Osteoblast (primary cell): ENCODE measurements around the gene CD44. TPM values are rescaled to one million over a fixed set of nuclear protein-coding genes. Genes with fewer than 3 reads are reported as not detected.
A peak's percentile ranks its signal among the peaks of the same experiment; 100 is the strongest.

ENCODE experiments used
- DNase-seq: peaks from one replicate; pipeline ENCODE4 v3.0.0; 2011; ENCODE audit warnings: low spot score, mixed read lengths; ENCODE audit not compliant: insufficient read length; ENCODE audit errors: missing footprints
- H2AFZ ChIP-seq: 2 replicates; pipeline ENCODE4 v1.6.0; 2011; ENCODE audit warnings: mild to moderate bottlenecking, low read length
- H3K27ac ChIP-seq: 2 replicates; pipeline ENCODE4 v1.5.1; 2011; ENCODE audit warnings: mild to moderate bottlenecking, low read depth, low read length, moderate library complexity
- H3K27me3 ChIP-seq: 2 replicates; pipeline ENCODE4 v1.6.0; 2012; ENCODE audit warnings: mild to moderate bottlenecking, control low read depth, inconsistent platforms, low read length, moderate library complexity; ENCODE audit not compliant: insufficient read depth
- H3K36me3 ChIP-seq: 2 replicates; pipeline ENCODE4 v1.5.1; 2011; ENCODE audit warnings: mild to moderate bottlenecking, low read length, control low read depth, moderate library complexity; ENCODE audit not compliant: insufficient read depth
- H3K4me1 ChIP-seq: 2 replicates; pipeline ENCODE4 v1.5.1; 2011; ENCODE audit warnings: mild to moderate bottlenecking, low read length, control low read depth, moderate library complexity; ENCODE audit not compliant: insufficient read depth
- H3K4me2 ChIP-seq: 2 replicates; pipeline ENCODE4 v1.6.0; 2011; ENCODE audit warnings: mild to moderate bottlenecking, low read length; ENCODE audit not compliant: insufficient read depth
- H3K4me3 ChIP-seq: fragments of 200-600 bp; sonication (generic); 3 replicates; pipeline ENCODE4 v1.5.1; 2012; ENCODE audit warnings: mild to moderate bottlenecking, low read length, inconsistent platforms; ENCODE audit not compliant: insufficient read depth
- H3K79me2 ChIP-seq: 2 replicates; pipeline ENCODE4 v1.6.0; 2012; ENCODE audit warnings: mild to moderate bottlenecking, low read length, control low read depth, inconsistent platforms; ENCODE audit not compliant: insufficient read depth
- H3K9me3 ChIP-seq: 2 replicates; pipeline ENCODE4 v1.5.1; 2011; ENCODE audit warnings: low read depth, low read length, control low read depth
- H4K20me1 ChIP-seq: 2 replicates; pipeline ENCODE4 v1.6.0; 2012; ENCODE audit warnings: mild to moderate bottlenecking, low read length, control low read depth; ENCODE audit not compliant: insufficient read depth
- CTCF ChIP-seq: IDR thresholded peaks from 2 replicates; pipeline ENCODE4 v1.5.1; 2011; ENCODE audit warnings: mild to moderate bottlenecking, low read depth, low read length, moderate library complexity; ENCODE audit errors: extremely low read depth
- total RNA-seq: library from RNA; depleted of rRNA; stranded (reverse); fragments of >200 nt; gene quantifications from 2 replicates; pipeline ENCODE4 v1.2.3, GENCODE V29; 2012

Gene CD44
- total RNA-seq, 1 donor: 238 TPM

- peaks cover 10% of the 10 kb centered on the region for H3K4me1 ChIP-seq
- no peak overlapping the region for H3K27ac ChIP-seq
- H3K27me3 ChIP-seq: no peaks in the 10 kb centered on the region
- no peaks in the 10 kb centered on the region for H3K79me2 ChIP-seq
- H3K4me2 ChIP-seq: no peak overlapping the region
- no peak overlapping the region for H3K4me3 ChIP-seq
- no peaks in the 10 kb centered on the region for H4K20me1 ChIP-seq
- no peaks in the 10 kb centered on the region for H3K36me3 ChIP-seq
- no peak overlapping the region for H2AFZ ChIP-seq
- no peaks in the 10 kb centered on the region for H3K9me3 ChIP-seq
- TF ChIP-seq CTCF: no peak
- DNase-seq: no peak
These were observed 102.6 kb downstream of the CD44 start for GRCh38 chr11:35241531-35241930.

- Histone ChIP-seq H3K4me3 (no peak overlapping the region), H3K79me2 (no peaks in the 10 kb centered on the region), H4K20me1 (no peaks in the 10 kb centered on the region), H2AFZ (no peak overlapping the region), H3K36me3 (no peaks in the 10 kb centered on the region), H3K27ac (peak overlapping the region; percentile 59), H3K27me3 (no peaks in the 10 kb centered on the region), H3K4me1 (peaks cover 8% of the 10 kb centered on the region), H3K4me2 (no peak overlapping the region), H3K9me3 (no peaks in the 10 kb centered on the region)
- no peak for TF ChIP-seq CTCF
- DNase-seq: no peak
These were observed 103.7 kb downstream of the CD44 start for GRCh38 chr11:35242412-35243242.

- Histone ChIP-seq H3K27me3 (no peaks in the 10 kb centered on the region), H3K4me1 (peaks cover 8% of the 10 kb centered on the region), H3K79me2 (no peaks in the 10 kb centered on the region), H3K36me3 (no peaks in the 10 kb centered on the region), H3K9me3 (peaks cover 2% of the 10 kb centered on the region), H2AFZ (no peak overlapping the region), H3K4me2 (no peak overlapping the region), H3K4me3 (no peak overlapping the region), H4K20me1 (no peaks in the 10 kb centered on the region), H3K27ac (no peak overlapping the region)
- DNase-seq: no peak
- TF ChIP-seq CTCF: no peak
These were observed 104.8 kb downstream of the CD44 start for GRCh38 chr11:35243774-35244173.

GRCh38 chr11:35245056-35245455 lies 106.1 kb downstream of the CD44 start:
- H3K4me3 ChIP-seq: no peak overlapping the region
- no peaks in the 10 kb centered on the region for H4K20me1 ChIP-seq
- TF ChIP-seq CTCF: no peak

More at GRCh38 chr11:35245056-35245455, 106.1 kb downstream of the CD44 start:
- peaks cover 2% of the 10 kb centered on the region for H3K9me3 ChIP-seq
- no peak overlapping the region for H2AFZ ChIP-seq
- H3K36me3 ChIP-seq: no peaks in the 10 kb centered on the region
- H3K4me2 ChIP-seq: no peak overlapping the region
- H3K27me3 ChIP-seq: no peaks in the 10 kb centered on the region
- no peaks in the 10 kb centered on the region for H3K79me2 ChIP-seq
- H3K4me1 ChIP-seq: peaks cover 8% of the 10 kb centered on the region
- H3K27ac ChIP-seq: no peak overlapping the region
- no peak for DNase-seq
